Type B pancreatic cell (in vitro differentiated cells): Measurements from ENCODE around the gene APMAP. TPM values are rescaled to one million over a fixed set of nuclear protein-coding genes. Genes with fewer than 3 reads are reported as not detected.

Experiments used
- DNase-seq: peaks from one replicate; pipeline ENCODE4 v3.0.0; 2021; ENCODE audit warnings: mixed read lengths; ENCODE audit not compliant: unreplicated experiment; ENCODE audit errors: extremely low spot score
- H3K27ac Mint-ChIP-seq: 2 replicates; pipeline ENCODE4 v1.8.0; 2021; ENCODE audit warnings: mild to moderate bottlenecking, mixed read lengths
- H3K27me3 Mint-ChIP-seq: 2 replicates; pipeline ENCODE4 v1.8.0; 2021; ENCODE audit warnings: mixed read lengths
- H3K36me3 Mint-ChIP-seq: 2 replicates; pipeline ENCODE4 v1.8.0; 2021; ENCODE audit warnings: mixed read lengths
- H3K4me1 Mint-ChIP-seq: one replicate; pipeline ENCODE4 v1.8.0; 2021; ENCODE audit warnings: mixed read lengths; ENCODE audit not compliant: unreplicated experiment
- H3K4me3 Mint-ChIP-seq: 2 replicates; pipeline ENCODE4 v1.8.0; 2021; ENCODE audit warnings: mild to moderate bottlenecking, mixed read lengths
- H3K9me3 Mint-ChIP-seq: 2 replicates; pipeline ENCODE4 v1.8.0; 2021; ENCODE audit warnings: mixed read lengths
- total RNA-seq: library from RNA; stranded (reverse); gene quantifications from 2 replicates; pipeline ENCODE4 v1.2.1, GENCODE V29; 2021; ENCODE audit warnings: low replicate concordance
- TF ChIP-seq, protein P1 (sequence below): fragments of 200-600 bp; sonication (generic); conservative IDR thresholded peaks from 2 replicates; pipeline ENCODE4 v1.5.0; 2021; ENCODE audit warnings: antibody characterized with exemption, mild to moderate bottlenecking

APMAP gene
- total RNA-seq, 1 donor from 2014 or later, result 71.6 TPM

DNA sequence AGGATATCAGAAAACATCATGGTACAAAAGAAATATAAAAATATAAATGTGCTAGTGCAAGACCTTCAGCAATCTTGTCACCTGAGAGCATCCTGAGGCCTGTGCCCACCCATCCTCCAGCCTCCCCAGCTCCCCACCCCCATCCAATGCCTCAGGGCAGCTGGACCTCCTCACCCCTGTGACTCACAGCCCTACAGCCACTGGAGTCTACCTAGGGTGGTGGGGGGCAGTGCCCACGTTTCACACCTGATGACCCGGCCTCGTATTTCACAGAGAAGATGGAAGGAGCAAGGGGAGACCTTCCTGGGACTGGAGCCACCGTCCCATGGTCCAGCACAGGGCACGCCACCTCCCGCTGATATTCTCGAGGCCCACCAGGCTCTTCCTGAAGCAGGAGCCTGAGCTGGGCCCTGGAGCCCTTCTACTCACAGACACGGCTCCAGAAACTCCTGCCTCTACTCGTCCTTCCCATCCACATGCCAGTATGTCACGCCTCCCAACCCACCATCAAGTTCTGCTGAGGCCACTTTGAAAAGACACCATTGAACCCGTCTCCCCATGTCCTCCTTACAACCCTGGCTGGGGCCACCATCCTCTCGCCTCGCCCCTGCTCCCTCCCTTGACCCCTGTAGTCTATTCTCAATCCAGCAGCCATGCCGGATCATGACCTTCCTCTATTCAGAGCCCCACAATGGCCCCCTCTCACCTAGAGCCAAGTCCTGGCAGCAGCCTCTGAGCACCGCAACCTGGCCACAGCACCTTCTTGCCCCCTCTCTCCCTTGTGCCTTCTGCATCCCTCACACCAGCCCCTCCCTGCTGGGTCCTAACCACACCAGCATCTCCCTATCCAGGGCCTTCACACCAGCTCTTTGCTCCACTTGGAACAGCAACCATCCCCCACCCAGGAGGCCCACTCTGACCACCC is 13.3 kb downstream of the APMAP start:
- Mint-ChIP-seq H3K27me3 (no peaks in the 10 kb centered on the region), H3K9me3 (peaks cover 16% of the 10 kb centered on the region), H3K4me3 (no peak overlapping the region), H3K27ac (no peak overlapping the region), H3K4me1 (peaks cover 3% of the 10 kb centered on the region), H3K36me3 (peaks cover 74% of the 10 kb centered on the region)
- TF ChIP-seq, protein P1, sequence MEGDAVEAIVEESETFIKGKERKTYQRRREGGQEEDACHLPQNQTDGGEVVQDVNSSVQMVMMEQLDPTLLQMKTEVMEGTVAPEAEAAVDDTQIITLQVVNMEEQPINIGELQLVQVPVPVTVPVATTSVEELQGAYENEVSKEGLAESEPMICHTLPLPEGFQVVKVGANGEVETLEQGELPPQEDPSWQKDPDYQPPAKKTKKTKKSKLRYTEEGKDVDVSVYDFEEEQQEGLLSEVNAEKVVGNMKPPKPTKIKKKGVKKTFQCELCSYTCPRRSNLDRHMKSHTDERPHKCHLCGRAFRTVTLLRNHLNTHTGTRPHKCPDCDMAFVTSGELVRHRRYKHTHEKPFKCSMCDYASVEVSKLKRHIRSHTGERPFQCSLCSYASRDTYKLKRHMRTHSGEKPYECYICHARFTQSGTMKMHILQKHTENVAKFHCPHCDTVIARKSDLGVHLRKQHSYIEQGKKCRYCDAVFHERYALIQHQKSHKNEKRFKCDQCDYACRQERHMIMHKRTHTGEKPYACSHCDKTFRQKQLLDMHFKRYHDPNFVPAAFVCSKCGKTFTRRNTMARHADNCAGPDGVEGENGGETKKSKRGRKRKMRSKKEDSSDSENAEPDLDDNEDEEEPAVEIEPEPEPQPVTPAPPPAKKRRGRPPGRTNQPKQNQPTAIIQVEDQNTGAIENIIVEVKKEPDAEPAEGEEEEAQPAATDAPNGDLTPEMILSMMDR, result no peak
- no peak for DNase-seq

DNA sequence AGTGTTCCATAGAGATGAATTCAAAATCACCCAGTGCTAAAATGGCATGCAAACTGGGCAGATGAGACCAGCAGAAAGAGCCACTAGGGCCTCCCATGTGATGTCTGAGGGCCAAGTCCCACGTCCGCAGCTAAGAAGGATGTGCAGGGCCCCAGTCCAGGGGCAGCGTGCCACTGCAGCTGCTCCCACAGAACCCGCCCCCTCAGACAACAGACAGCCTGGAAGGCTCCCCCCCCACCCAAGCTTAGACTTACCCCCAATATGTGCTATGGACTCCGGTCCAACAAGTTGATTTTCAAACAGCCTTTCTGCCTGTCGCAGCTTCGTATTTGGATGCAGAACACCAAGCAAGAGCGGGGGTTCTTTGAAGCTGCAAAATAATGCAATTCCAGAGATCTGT is 14.0 kb downstream of the APMAP start:
- no peak for DNase-seq
- H3K9me3 Mint-ChIP-seq, result peaks cover 16% of the 10 kb centered on the region
- TF ChIP-seq, protein P1, result no peak
- peaks cover 77% of the 10 kb centered on the region for H3K36me3 Mint-ChIP-seq
- H3K4me1 Mint-ChIP-seq, result no peaks in the 10 kb centered on the region
- H3K27ac Mint-ChIP-seq, result no peak overlapping the region
- no peak overlapping the region for H3K4me3 Mint-ChIP-seq
- H3K27me3 Mint-ChIP-seq, result no peaks in the 10 kb centered on the region

GRCh38 chr20:24977797-24978196 is 14.8 kb downstream of the APMAP start:
- Mint-ChIP-seq H3K9me3 (peaks cover 16% of the 10 kb centered on the region), H3K4me3 (no peak overlapping the region), H3K36me3 (peaks cover 79% of the 10 kb centered on the region), H3K27ac (no peak overlapping the region), H3K27me3 (no peaks in the 10 kb centered on the region), H3K4me1 (no peaks in the 10 kb centered on the region)
- TF ChIP-seq, protein P1, result no peak
- DNase-seq, result no peak

DNA sequence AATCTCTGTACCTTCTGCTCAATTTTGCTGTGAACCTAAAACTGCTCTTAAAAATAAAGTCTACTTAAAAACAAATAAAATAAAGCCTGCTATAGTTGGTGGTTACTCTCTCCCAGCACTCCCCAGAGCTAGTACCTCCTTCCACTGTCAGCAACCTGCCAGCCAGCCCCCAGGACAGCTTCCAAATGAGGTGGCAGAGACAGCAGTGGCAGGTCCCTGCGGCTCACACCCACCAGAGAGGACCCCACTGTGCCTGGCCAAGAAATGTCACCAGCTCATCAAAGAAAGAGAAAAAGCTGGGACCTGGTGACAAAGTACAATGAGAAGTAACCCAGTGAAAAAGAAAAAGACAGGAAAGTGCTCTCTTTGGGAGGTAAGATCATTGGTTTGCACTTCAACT is 15.2 kb downstream of the APMAP start:
- H3K9me3 Mint-ChIP-seq, result peaks cover 16% of the 10 kb centered on the region
- no peak for DNase-seq
- H3K36me3 Mint-ChIP-seq, result peaks cover 74% of the 10 kb centered on the region
- no peaks in the 10 kb centered on the region for H3K4me1 Mint-ChIP-seq
- no peak overlapping the region for H3K4me3 Mint-ChIP-seq
- H3K27me3 Mint-ChIP-seq, result no peaks in the 10 kb centered on the region
- TF ChIP-seq, protein P1, result no peak
- no peak overlapping the region for H3K27ac Mint-ChIP-seq

DNA sequence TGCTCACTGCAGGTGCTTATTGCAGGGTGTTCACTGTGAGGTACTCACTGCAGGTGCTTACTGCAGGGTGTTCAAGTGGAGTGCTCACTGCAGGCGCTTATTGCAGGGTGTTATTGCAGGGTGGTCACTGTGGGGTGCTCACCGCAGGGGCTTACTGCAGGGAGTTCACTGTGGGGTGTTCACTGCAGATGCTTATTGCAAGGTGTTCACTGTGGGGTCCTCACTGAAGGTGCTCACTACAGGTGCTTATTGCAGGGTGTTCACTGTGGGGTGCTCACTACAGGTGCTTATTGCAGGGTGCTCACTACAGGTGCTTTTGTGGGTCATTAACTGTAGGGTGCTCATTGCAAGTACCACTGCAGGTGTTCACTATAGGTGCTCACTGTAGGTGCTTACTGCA is 20.2 kb downstream of the APMAP start:
- H3K4me3 Mint-ChIP-seq, result no peak overlapping the region
- peaks cover 56% of the 10 kb centered on the region for H3K36me3 Mint-ChIP-seq

More for the DNA sequence above, 20.2 kb downstream of the APMAP start:
- DNase-seq, result no peak
- Mint-ChIP-seq H3K27me3 (no peaks in the 10 kb centered on the region), H3K9me3 (peaks cover 8% of the 10 kb centered on the region), H3K27ac (no peak overlapping the region), H3K4me1 (no peaks in the 10 kb centered on the region)
- TF ChIP-seq, protein P1, result no peak
